Thyroid gland (tissue), 4 donors: Measurements from ENCODE around the gene GDPD1. TPM values are rescaled to one million over a fixed set of nuclear protein-coding genes. Genes with fewer than 3 reads are reported as not detected.
"Not testable (repeated sequence)": the region's sequence is repeated elsewhere in the genome, so short reads cannot be mapped to it uniquely, and the experiment has no call there.

ENCODE experiments used
- DNase-seq, 2 donors: peaks; one replicate each; pipeline ENCODE4 v3.0.0-alpha.2; 2019
- H3K27ac ChIP-seq, 3 donors: fragments of 200-600 bp; sonication (generic); 1 replicate in 2 of 3; 2 replicates in 1 of 3; pipeline ENCODE4 v1.5.1; 2016 to 2019; ENCODE audit warnings: mild to moderate bottlenecking in 1 of 3, moderate library complexity in 1 of 3
- H3K27me3 ChIP-seq: fragments of 200-600 bp; sonication (generic); one replicate; pipeline ENCODE4 v1.5.1; 2019
- H3K36me3 ChIP-seq, 2 donors: fragments of 200-600 bp; sonication (generic); one replicate each; pipeline ENCODE4 v1.5.1; 2016 to 2019
- H3K4me1 ChIP-seq, 2 donors: fragments of 200-600 bp; sonication (generic); one replicate each; pipeline ENCODE4 v1.5.1; 2017 to 2019
- H3K4me3 ChIP-seq, 3 donors: fragments of 200-600 bp; sonication (generic); replicated peaks in 1 of 3; 1 replicate in 2 of 3; 2 replicates in 1 of 3; pipeline ENCODE4 v1.5.1; 2016; ENCODE audit warnings: mild to moderate bottlenecking in 1 of 3
- H3K9me3 ChIP-seq: fragments of 200-600 bp; sonication (generic); one replicate; pipeline ENCODE4 v1.5.1; 2017
- CTCF ChIP-seq, 6 experiments: fragments of 200-600 bp in 3 of 6; fragments of 450-650 bp in 3 of 6; sonication (generic) in 3 of 6; IDR thresholded peaks; one replicate each; pipeline ENCODE4 v1.5.1; 2016 to 2019; ENCODE audit warnings: antibody characterized with exemption in 6 of 6, mild to moderate bottlenecking in 2 of 6, inconsistent platforms in 1 of 6, moderate library complexity in 1 of 6
- POLR2A ChIP-seq, 2 donors: fragments of 450-650 bp; IDR thresholded peaks; one replicate each; pipeline ENCODE4 v1.6.1; 2017; ENCODE audit warnings: antibody characterized with exemption in 2 of 2, mild to moderate bottlenecking in 2 of 2, moderate library complexity in 1 of 2
- WGBS, 2 donors: methylation state at CpG; one replicate each; pipeline ENCODE4 v1.1.5; 2017; 5-methylcytosine and 5-hydroxymethylcytosine counted together
- intact Hi-C: fragments of 100-400 bp; cut with DNase I; formaldehyde crosslinking; loops from one replicate; pipeline ENCODE4 v1.15.1; 2023
- total RNA-seq, 4 donors: library from RNA; depleted of rRNA; stranded (reverse); fragments of >200 nt; gene quantifications; one replicate each; pipeline ENCODE4 v1.2.3, GENCODE V29; 2016

GDPD1 gene
- total RNA-seq, 4 donors from 2014 or later, result 1.0 to 3.7 (median 3.5) TPM

GRCh38 chr17:59219370-59219769 is 941 bp upstream of the GDPD1 start:
- no peak for TF ChIP-seq CTCF (IDR thresholded peaks at IDR 0.05)
- Histone ChIP-seq H3K27ac (no peak overlapping the region), H3K9me3 (no peaks in the 10 kb centered on the region), H3K36me3 (no peaks in the 10 kb centered on the region), H3K4me1 (no peaks in the 10 kb centered on the region), H3K4me3 (no peak overlapping the region), H3K27me3 (no peaks in the 10 kb centered on the region)
- WGBS, 2 donors, result 96 to 97% methylated on average over 16 of the region's 16 CpGs
- intact Hi-C loops, result loop anchor here (10.0 kb wide), 1 partner anchor 225 kb away; no protein-coding TSS in a partner anchor
- no peak for DNase-seq

- no peak for TF ChIP-seq POLR2A (IDR thresholded peaks at IDR 0.05)
- TF ChIP-seq CTCF (IDR thresholded peaks at IDR 0.05), result no peak
- DNase-seq, result no peak
- no peaks in the 10 kb centered on the region for H3K27me3 ChIP-seq
- H3K36me3 ChIP-seq, result no peaks in the 10 kb centered on the region
- H3K4me3 ChIP-seq, result peak overlapping the region in 2 of 3 donors; percentile 6 to 73
- H3K9me3 ChIP-seq, result no peaks in the 10 kb centered on the region
- no peak overlapping the region for H3K27ac ChIP-seq
- no peaks in the 10 kb centered on the region for H3K4me1 ChIP-seq
- intact Hi-C loops, result loop anchor here (10.0 kb wide), 2 partner anchors 85 to 225 kb away; no protein-coding TSS in a partner anchor
- WGBS, 2 donors, result 28 to 29% methylated on average over 7 of the region's 7 CpGs
Observed at GRCh38 chr17:59219992-59220327, 351 bp upstream of the GDPD1 start.

- peak in 1 of 2 donors; percentile 14 for DNase-seq
- no peak for TF ChIP-seq CTCF (IDR thresholded peaks at IDR 0.05)
- no peak for TF ChIP-seq POLR2A (IDR thresholded peaks at IDR 0.05)
- H3K27me3 ChIP-seq, result no peaks in the 10 kb centered on the region
- H3K27ac ChIP-seq, result peak overlapping the region in 2 of 3 donors; percentile 64 to 88
- peak overlapping the region; percentile 27 to 97 (median 73) for H3K4me3 ChIP-seq
- H3K36me3 ChIP-seq, result no peaks in the 10 kb centered on the region
- 9% methylated on average over 17 of the region's 17 CpGs for WGBS, 2 donors
- intact Hi-C loops, result loop anchor here (10.0 kb wide), 1 partner anchor 83 kb away; no protein-coding TSS in a partner anchor
- no peaks in the 10 kb centered on the region for H3K9me3 ChIP-seq
- H3K4me1 ChIP-seq, result no peaks in the 10 kb centered on the region
Observed at GRCh38 chr17:59221159-59221847, 992 bp downstream of the GDPD1 start.

GRCh38 chr17:59223813-59224212 is 3.5 kb downstream of the GDPD1 start:
- intact Hi-C loops, result loop anchor here (10.0 kb wide), 1 partner anchor 81 kb away; no protein-coding TSS in a partner anchor
- DNase-seq, result no peak
- H3K27ac ChIP-seq, result no peak overlapping the region
- no peaks in the 10 kb centered on the region for H3K4me1 ChIP-seq
- no peaks in the 10 kb centered on the region for H3K9me3 ChIP-seq
- H3K4me3 ChIP-seq, result no peak overlapping the region
- TF ChIP-seq POLR2A (IDR thresholded peaks at IDR 0.05) (no peak), CTCF (IDR thresholded peaks at IDR 0.05) (no peak)
- H3K36me3 ChIP-seq, result no peaks in the 10 kb centered on the region
- 95 to 96% methylated on average over 7 of the region's 7 CpGs for WGBS, 2 donors
- H3K27me3 ChIP-seq, result no peaks in the 10 kb centered on the region

GRCh38 chr17:59228588-59228987 is 8.3 kb downstream of the GDPD1 start:
- intact Hi-C loops, result loop anchor here (10.0 kb wide), 1 partner anchor 76 kb away; no protein-coding TSS in a partner anchor
- not testable (repeated sequence) for H3K4me3 ChIP-seq, H3K27ac ChIP-seq, DNase-seq, H3K4me1 ChIP-seq, H3K9me3 ChIP-seq, H3K27me3 ChIP-seq, H3K36me3 ChIP-seq
- WGBS, 2 donors, result 88 to 93% methylated on average over 1 of the region's 1 CpG
